Right lobe of liver (tissue), 4 donors: Measurements from ENCODE around the gene CLIC5.

Experiments used
- POLR2A ChIP-seq: fragments of 450-650 bp; IDR thresholded peaks from one replicate; pipeline ENCODE4 v1.6.1; 2017; ENCODE audit warnings: antibody characterized with exemption, mild to moderate bottlenecking
- TF ChIP-seq, protein P1 (sequence below), 4 donors: fragments of 200-600 bp in 3 of 4; fragments of 450-650 bp in 1 of 4; IDR thresholded peaks; one replicate each; pipeline versions ENCODE4 v1.5.1 to v1.8.0; 2016 to 2022; ENCODE audit warnings: antibody characterized with exemption in 4 of 4, mild to moderate bottlenecking in 2 of 4
- donor health status: DM: no; HTN: no; CAD: no.
- donor health status: DM: no; HTN: no; CAD: no.
- donor health status: DM: no; HTN: yes; CAD: no.

DNA sequence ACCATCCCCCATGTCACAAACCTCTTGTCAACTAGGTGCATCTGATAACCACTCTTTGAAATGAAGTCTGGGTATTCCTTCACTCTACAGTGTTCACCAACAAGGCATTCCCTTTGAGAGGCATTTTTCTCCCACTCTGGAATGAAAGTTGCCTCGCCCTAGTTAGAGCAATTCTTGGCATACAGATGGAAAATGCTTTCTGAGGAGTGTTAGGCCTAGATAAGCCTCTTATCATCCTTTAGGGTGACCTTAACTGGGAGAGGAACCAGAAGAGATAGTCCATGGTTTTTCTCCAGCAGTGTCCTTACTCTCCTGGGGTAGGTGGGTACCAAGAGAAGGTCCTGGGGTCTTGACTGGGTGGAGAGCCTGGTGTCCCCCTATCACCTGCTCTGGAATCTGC lies 14.8 kb downstream of the CLIC5 start:
- TF ChIP-seq, protein P1, sequence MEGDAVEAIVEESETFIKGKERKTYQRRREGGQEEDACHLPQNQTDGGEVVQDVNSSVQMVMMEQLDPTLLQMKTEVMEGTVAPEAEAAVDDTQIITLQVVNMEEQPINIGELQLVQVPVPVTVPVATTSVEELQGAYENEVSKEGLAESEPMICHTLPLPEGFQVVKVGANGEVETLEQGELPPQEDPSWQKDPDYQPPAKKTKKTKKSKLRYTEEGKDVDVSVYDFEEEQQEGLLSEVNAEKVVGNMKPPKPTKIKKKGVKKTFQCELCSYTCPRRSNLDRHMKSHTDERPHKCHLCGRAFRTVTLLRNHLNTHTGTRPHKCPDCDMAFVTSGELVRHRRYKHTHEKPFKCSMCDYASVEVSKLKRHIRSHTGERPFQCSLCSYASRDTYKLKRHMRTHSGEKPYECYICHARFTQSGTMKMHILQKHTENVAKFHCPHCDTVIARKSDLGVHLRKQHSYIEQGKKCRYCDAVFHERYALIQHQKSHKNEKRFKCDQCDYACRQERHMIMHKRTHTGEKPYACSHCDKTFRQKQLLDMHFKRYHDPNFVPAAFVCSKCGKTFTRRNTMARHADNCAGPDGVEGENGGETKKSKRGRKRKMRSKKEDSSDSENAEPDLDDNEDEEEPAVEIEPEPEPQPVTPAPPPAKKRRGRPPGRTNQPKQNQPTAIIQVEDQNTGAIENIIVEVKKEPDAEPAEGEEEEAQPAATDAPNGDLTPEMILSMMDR (IDR thresholded peaks at IDR 0.05) = no peak
- TF ChIP-seq POLR2A = no peak
